COR-L47 (cell line): ENCODE measurements around the gene FBXW5.

Experiments used
- DNase-seq: peaks from one replicate; lab custom pipeline; 2025; lab: John Stamatoyannopoulos, UW

Gene FBXW5

GRCh38 chr9:136930014-136930413 lies 14.5 kb downstream of the FBXW5 start:
- no peak for DNase-seq

DNA sequence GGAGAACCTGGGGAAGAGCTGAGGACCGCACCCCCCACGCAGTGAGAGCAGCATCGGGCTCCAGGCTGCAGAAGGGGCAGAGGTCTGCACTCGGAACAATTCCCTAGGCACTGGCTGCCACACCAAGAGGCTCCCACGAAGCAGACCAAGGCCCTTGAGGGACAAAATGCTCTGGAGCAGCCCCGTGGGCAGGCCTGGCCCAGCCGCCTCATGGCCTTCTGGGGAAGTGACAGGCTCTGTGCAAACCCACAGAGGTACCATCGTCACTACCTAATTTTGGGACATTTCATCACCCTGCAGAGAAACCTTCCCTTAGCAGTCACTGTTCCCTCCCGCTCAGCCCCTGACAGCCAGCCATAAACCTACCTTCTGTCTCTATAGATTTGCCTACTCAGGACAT lies 15.9 kb downstream of the FBXW5 start:
- DNase-seq: no peak

GRCh38 chr9:136927343-136928271 lies 16.9 kb downstream of the FBXW5 start:
- no peak for DNase-seq

DNA sequence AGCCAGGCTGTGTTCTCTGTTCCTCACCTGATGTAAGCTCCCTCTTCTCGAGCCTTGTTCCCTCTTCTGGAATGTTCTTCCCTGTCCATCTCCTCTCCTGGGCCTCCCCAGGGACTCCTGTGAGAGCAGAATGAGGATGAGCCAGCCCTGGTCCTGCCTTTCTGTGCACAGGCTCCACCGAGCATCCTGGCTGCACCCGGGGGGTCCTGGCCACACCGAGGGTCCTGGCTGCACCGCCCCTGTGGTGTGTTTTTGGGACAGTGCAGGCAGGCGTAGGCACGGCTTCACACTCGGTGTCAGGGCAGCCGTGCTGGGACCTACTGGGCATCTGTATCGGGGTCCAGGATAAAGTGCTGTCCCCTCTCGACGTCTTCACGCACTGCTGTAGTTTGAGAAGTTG lies 17.8 kb downstream of the FBXW5 start:
- DNase-seq: no peak

DNA sequence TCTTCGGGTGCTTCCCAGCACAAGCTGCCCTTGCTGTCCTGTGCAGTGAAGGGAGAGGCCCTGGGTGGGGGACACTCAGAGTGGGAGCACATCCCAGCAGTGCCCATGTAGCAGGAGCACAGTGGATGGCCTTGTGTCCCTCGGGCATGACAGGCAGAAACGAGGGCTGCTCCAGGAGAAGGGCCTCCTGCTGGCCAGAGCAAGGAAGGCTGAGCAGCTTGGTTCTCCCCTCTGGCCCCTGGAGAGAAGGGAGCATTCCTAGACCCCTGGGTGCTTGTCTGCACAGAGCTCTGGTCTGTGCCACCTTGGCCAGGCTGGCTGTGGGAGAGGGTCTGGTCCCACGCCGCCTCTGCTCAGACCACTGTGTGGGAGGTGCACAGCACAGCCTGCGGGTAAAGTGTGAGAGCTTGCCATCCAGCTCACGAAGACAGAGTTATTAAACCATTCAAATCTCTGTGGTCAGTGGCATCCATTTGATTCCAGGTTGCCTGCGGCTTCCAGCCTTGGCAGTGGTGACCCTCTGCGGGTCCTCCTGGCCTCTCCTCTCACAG lies 18.3 kb downstream of the FBXW5 start:
- no peak for DNase-seq

DNA sequence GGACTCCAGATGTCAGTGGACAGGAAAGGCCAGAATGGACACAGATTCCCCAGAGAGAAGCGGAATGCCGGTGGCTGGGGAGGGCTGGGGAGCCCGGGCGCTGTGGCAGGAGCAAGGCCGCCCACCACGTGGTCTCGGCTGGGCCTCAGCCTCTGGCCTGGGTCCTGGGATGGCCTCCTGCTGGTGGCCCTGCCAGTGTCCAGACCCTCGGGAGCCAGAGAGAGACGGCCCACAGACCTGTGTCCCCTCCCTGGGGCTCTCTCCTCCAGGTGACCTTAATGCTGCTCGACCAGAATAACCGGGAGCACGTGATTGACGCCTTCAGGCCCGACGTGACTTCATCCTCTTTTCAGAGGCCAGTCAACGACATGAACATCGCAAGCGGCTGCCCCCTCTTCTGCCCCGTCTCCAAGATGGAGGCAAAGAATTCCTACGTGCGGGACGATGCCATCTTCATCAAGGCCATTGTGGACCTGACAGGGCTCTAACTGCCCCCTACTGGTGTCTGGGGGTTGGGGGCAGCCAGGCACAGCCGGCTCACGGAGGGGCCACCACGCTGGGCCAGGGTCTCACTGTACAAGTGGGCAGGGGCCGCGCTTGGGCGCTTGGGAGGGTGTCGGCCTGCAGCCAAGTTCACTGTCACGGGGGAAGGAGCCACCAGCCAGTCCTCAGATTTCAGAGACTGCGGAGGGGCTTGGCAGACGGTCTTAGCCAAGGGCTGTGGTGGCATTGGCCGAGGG lies 19.0 kb downstream of the FBXW5 start:
- no peak for DNase-seq

GRCh38 chr9:136923881-136924280 lies 20.7 kb downstream of the FBXW5 start:
- DNase-seq: no peak

DNA sequence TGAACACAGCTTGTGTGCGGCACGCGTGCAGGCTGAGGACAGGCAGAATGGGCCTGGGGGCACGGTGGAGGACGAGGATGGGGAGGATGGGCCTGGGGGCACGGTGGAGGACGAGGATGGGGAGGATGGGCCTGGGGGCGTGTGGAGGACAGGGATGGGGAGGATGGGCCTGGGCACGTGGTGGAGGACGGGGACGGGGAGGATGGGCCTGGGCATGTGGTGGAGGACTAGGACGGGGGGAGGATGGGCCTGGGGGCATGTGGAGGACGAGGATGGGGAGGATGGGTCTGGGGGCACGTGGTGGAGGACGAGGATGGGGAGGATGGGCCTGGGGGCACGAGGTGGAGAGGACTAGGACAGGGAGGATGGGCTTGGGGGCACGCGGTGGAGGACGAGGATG lies 22.0 kb downstream of the FBXW5 start:
- no peak for DNase-seq

- no peak for DNase-seq
These were observed 22.8 kb downstream of the FBXW5 start for GRCh38 chr9:136921718-136922117.

- DNase-seq: no peak
These were observed 23.2 kb downstream of the FBXW5 start for GRCh38 chr9:136921307-136921706.

DNA sequence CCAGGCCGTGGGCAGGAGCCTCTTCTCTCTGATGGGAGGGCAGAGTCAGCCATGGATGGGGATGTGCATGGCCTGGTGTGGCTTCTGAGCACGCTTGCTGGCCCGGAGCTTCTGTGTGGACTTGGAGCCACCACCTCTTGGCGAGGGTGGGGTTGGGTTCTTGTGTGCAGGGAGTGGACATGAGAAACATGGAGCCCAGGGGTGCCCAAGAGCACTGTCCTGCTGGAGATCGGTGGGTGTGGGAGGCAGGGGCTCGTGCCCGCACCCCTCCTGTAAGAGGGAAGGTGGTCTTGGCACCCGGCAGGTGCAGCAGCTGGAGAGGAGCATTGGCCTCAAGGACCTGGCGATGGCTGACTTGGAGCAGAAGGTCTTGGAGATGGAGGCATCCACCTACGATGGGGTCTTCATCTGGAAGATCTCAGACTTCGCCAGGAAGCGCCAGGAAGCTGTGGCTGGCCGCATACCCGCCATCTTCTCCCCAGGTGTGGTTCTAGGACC lies 23.8 kb downstream of the FBXW5 start:
- no peak for DNase-seq

GRCh38 chr9:136920069-136920468 lies 24.5 kb downstream of the FBXW5 start:
- DNase-seq: no peak

- DNase-seq: no peak
These were observed 26.6 kb downstream of the FBXW5 start for GRCh38 chr9:136917902-136918301.

DNA sequence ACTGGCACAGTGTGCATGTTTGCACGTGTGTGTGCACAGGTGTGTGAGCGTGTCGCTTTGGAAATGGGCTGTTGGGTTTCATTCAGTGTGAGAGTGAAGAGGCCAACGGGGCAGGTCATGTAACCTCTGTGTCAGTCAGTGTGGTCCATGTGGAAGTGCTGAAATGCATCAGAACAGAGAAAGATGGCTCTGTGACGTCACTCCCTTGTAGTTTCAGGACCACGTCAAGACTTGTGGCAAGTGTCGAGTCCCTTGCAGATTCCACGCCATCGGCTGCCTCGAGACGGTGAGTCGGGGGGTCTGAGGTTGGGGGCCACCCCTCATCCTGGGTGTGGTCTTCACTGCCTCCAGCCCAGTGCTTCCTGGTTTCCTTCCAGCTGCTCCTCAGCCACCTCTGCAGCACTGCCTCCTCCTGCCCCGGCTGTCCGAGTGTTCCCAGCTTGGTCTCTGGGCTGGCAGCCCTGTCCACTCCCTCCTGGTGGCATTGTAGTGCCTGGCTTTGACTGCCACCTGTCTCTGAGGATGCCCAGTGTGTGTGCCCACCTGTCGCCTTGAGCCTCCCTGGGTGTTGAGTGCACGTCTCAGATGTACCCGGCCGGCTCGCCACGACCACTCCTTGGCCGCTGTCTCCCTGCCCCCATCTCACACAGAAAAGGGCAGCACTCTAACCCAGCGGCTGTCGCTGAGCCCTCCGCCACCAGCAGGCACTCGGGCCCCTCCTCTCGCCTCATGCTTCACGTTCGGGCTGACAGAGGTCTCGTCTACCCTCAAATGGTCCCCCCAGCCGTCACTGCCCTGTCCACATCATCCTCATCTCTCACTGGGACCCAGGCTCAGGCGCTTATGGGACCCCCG lies 28.0 kb downstream of the FBXW5 start:
- no peak for DNase-seq

GRCh38 chr9:136915632-136916329 lies 28.8 kb downstream of the FBXW5 start:
- DNase-seq: no peak

DNA sequence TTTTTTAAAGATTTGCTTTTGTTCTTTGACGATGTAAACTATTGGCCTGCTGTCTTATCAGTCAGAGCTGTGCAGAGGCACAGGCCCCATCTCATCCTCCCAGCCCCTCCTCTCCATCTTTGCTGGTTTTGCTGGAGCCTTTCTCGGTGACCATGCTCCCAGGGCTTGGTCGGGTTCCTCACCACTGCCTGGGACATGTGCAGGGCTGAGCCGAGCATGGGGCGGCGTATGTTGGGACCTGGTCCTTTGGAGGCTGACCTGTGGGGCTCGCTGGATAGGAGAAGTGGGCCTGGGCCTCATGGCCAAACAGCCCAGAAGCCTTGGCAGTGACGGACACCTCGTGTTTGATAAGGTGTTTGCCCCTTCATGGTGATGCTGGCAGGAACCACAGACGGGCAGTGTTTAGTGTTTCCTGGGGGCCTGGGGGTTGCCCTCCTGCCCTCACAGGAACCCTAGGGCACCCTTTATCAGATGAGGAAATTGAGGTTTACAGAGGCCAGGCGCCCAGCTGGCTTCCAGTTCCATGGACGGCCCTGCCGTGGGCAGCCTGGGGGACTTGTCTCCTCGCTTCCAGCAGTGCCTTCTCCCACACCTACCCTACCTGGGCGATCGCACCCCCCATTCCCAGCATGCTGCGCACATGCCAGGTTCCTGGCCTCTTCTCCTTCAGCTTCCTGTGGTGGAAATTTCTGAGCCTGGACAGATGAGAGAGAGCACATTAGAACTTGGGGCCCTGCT lies 30.7 kb downstream of the FBXW5 start:
- no peak for DNase-seq

DNA sequence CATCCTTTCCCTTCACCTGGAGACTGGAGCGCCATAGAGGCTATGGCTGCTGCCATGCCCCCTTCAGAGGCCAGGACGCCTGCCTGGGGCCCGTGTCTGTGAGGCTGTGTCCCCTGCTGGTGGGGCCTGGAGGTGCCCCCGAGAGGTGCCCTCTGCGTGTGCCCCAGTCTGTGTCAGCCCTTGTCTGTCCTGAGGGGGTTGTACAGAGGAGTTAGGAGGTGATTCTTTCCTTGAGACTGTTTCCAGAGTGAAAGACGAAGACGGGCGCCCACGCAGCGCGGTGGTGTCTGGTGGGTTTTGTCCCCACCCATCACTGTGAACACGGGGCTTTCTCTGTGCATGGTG lies 33.7 kb downstream of the FBXW5 start:
- DNase-seq: no peak

GRCh38 chr9:136910197-136910900 lies 34.2 kb downstream of the FBXW5 start:
- DNase-seq: no peak

- DNase-seq: no peak
These were observed 37.3 kb downstream of the FBXW5 start for GRCh38 chr9:136907011-136907914.
